GM18858 (cell line): ENCODE results near the gene FRAS1.
"Not testable (repeated sequence)": the region's sequence is repeated elsewhere in the genome, so short reads cannot be mapped to it uniquely, and the experiment has no call there.

ENCODE experiments used
- ATAC-seq: cut with Tn5 transposase; IDR thresholded peaks from one replicate; pipeline ENCODE4 v1.9.1; 2021; ENCODE audit not compliant: unreplicated experiment

The FRAS1 gene

GRCh38 chr4:78313754-78314120 is 256.6 kb downstream of the FRAS1 start:
- no peak for ATAC-seq

DNA sequence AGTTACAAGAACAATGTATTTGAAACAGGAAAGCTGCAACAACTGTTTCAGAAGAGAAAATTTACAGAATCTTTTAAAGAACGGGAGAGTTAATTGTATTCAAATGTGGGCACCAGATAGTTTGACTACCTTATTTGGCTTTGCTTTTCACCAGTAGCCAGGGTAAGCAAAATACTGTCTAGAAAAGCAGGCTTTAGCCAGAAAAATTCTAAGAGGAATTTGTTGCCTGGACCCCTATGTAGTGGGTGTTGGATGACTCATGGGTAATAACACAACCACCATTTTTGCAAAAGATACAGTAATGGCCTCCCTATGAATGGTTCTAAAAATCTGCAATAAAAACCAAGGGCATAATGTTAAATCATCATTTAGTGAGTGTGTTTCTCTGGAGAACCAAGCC is 261.0 kb downstream of the FRAS1 start:
- ATAC-seq = no peak

DNA sequence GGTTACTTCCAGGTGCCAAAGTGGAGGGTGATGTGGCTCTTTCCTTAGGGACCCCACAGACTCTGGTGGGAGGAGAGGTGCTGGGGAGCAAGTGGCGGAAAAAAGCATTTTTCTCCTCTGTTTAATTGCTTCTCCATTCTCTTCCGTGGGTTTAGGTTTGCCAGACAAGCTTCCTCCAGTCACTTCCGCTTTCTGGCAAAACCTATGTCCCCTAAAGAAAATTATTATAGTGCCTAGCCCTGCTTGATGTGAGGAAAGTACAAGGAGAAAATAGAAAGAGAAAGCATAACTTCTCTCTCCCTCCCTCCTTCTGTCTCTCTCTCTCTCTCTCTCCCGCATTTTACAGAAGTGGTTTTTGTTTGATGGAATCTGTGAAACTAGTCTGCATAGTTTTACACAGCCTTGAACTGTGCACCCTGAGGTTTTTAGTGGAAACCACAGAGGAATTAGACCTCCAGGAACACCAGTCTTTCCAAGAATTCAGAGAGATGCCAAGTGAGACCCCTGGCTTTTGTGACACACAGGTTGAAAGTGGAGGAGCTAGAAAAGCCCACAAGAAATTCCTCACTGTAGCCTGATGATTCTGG is 263.3 kb downstream of the FRAS1 start:
- ATAC-seq = no peak

DNA sequence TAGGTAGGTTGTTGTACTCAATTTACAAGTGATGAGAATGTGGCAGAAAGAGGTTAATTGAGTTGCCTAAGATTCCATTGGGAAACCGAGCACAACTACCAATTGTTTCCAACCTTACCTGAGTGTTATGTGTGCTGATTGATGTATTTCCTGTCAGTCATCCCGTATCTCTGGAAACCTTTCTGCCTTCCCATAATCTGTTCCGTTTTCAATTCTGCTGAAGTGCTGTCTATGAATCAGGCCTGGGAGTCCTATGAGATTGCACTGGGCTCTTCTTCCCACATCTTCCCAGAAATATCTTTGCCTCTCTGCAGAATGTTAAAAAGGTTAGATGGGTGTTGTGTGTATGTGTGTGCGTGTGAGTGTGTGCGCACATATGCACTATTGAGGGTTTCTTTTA is 264.9 kb downstream of the FRAS1 start:
- ATAC-seq = no peak

DNA sequence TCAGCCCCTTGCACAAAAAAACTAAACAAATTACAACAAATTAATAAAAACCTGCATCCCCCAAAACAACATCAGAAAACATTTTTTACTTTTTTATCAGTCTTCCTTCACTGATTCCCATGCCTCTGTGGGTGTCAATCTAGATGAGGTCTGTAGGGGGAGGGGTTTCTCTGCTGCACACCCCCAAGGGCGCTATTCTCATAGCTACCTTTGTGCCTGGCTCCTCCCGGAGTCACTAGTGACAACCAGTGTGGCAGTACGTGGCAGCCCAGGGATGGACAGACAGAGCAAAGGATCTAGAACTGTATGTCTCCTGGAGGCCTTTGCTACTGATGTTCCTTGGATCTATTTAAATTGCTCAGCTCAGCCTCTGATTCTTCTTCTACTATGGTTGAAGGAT is 266.3 kb downstream of the FRAS1 start:
- no peak for ATAC-seq

- ATAC-seq = no peak
These were observed 267.5 kb downstream of the FRAS1 start for GRCh38 chr4:78324625-78325024.

- ATAC-seq = no peak
These were observed 268.4 kb downstream of the FRAS1 start for GRCh38 chr4:78325271-78326157.

GRCh38 chr4:78328591-78328990 is 271.5 kb downstream of the FRAS1 start:
- ATAC-seq = not testable (repeated sequence)

GRCh38 chr4:78331186-78331585 is 274.1 kb downstream of the FRAS1 start:
- no peak for ATAC-seq

- no peak for ATAC-seq
These were observed 274.8 kb downstream of the FRAS1 start for GRCh38 chr4:78331965-78332364.

- no peak for ATAC-seq
These were observed 275.9 kb downstream of the FRAS1 start for GRCh38 chr4:78332976-78333375.

GRCh38 chr4:78336093-78336943 is 279.2 kb downstream of the FRAS1 start:
- no peak for ATAC-seq

- ATAC-seq = no peak
These were observed 280.3 kb downstream of the FRAS1 start for GRCh38 chr4:78337244-78338020.

GRCh38 chr4:78342125-78342524 is 285.0 kb downstream of the FRAS1 start:
- no peak for ATAC-seq

DNA sequence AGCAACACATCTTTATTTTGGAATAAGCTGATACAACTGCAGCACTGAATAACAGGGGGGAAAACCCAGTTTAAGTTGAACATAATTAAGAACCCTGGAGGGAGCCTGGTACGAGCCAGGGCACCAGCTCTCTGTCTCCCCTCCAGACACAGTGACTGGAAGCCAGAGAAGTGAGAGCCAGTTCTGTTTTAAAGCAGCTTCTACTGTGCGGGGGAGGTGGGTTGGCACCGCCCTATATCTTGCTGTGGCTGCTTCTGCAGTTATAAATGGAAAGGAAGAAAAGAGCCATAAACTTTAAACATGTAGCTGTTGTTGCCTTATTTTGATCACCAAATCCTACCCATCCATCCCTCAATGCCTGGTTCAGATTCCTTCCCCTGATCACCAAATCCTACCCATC is 286.6 kb downstream of the FRAS1 start:
- no peak for ATAC-seq

DNA sequence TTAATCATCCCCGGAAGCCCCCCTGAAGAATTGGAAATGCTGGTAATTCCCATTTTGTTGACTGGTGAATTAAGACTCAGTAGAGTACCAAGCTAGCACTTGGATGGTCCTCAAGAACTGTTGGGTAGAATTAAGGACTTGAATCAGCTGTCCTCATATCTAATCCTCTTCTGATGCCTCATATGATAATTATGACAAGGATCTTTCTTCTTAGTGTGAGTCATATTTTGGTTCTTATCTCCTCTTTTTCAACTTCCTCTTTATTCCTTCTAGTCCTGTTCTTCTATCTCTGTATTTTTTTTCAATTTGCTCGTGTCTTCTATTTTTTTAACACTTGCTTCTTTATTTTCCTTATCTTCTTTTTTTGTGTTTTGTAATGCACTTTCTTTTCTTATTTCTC is 288.1 kb downstream of the FRAS1 start:
- ATAC-seq = no peak

DNA sequence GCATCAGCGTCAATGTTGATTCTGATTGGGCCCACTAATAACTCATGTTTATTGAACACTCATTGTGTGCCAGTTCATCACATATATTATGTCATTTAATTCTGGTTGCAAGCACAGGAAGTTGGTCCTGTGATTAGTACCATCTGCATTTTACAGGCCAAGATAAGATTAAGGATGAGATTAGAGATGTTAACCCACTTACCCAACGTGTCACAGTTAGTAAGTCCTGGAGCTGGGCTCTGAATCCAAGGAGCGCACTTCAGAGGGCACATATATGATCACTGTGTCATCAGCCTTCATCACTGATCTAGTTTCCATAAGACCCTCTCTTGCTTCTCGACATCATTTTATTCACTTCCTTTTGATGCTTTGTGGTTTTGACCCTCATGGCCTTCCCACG is 289.1 kb downstream of the FRAS1 start:
- ATAC-seq = no peak

DNA sequence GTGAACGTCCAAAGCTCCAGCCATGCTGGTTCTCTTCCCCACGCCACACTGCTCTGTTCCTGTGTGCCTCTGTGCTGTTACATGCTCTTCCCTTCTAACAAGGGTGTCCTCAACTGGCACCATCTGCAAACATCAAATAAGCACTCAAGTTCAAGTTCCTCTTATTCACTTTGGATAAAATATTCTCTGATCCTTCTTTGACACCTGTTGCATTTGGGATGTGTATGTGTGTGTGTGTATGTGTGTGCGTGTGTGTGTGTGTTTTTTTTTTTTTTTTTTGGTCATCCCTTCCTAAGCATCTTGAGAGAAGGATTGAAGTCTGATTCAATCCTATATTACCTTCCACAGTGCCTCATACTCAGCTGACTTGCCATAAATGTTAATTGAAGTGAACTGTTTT is 290.4 kb downstream of the FRAS1 start:
- ATAC-seq = no peak

DNA sequence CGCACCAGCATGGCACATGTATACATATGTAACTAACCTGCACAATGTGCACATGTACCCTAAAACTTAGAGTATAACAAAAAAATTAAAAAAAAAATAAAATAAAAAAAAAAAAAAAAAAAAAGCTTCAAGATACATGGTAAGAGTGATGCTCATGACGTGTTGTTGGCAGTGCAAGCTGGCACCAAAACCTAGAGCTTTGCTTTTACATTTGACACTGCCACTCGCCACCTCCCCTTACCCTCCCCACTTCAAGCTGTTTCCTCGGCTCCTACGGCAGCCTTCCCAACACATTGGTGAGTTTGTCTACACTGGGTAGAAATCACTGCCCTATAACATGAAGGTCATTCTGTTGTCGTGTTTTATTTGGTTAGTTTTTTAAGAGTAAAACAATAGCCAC is 296.8 kb downstream of the FRAS1 start:
- no peak for ATAC-seq

- ATAC-seq = no peak
These were observed 297.7 kb downstream of the FRAS1 start for GRCh38 chr4:78354782-78355181.

GRCh38 chr4:78355306-78355705 is 298.2 kb downstream of the FRAS1 start:
- ATAC-seq = no peak
